Measurements from ENCODE around the gene GRPR.

The GRPR gene

DNA sequence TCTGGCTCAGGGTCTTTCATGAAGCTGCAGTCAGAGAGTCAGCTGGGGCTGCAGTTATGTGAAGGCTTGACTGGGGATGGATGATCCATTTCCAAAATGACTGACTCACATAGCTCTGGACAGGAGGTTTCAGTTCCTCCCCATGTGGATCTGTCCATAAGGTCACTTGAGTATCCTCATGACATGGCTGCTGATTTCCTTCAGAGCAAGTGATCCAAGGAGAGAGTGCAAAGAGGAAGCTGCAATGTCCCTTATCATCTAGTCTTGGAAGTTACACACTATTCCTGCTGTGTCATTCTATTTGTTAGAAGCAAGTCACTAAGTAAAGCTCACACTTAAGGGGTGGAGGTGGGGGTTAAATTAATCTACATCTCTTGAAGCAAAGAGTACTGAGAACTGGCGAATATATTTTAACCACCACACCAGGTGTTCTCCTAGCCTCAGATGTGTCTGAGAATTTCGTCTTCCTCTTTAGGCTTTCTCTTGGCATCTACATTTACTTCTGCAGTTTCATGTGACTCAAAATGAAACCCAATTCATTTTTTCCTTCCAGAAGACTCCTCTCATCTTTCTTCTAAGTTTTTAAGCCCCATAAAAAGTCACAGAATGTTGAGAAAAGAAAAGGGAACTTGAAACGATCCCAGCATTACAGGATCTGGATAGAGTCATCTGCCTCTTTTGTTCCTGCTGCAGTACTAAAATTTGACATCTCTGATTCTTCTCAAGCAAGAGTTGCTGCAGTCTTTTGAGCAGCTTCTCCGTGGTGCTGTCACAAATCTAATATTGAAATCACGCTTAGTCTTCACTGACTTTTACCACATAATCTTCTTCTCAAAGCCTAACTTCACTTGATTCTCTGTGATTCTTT lies 3.8 kb upstream of the GRPR start:
- TF ChIP-seq ZBTB48 (tag by site-specific recombination; IDR thresholded peaks at IDR 0.05) (no peak), ZBTB20 (tag by site-specific recombination; IDR thresholded peaks at IDR 0.05) (no peak), SETDB1 (IDR thresholded peaks at IDR 0.05; ENCODE audit: insufficient read length, low read length) (no peak), ZNF626 (tag by site-specific recombination; IDR thresholded peaks at IDR 0.05) (no peak), ZNF791 (tag by site-specific recombination; IDR thresholded peaks at IDR 0.05) (no peak), ZNF10 (tag by site-specific recombination; IDR thresholded peaks at IDR 0.05) (no peak), ZNF600 (tag by site-specific recombination; IDR thresholded peaks at IDR 0.05) (no peak), ZNF23 (tag by site-specific recombination; IDR thresholded peaks at IDR 0.05; ENCODE audit: borderline replicate concordance) (no peak), ZNF155 (tag by site-specific recombination; IDR thresholded peaks at IDR 0.05) (no peak), KLF8 (tag by site-specific recombination; IDR thresholded peaks at IDR 0.05) (no peak), ZNF114 (tag by site-specific recombination; IDR thresholded peaks at IDR 0.05) (no peak)
- TF ChIP-seq, protein P1, sequence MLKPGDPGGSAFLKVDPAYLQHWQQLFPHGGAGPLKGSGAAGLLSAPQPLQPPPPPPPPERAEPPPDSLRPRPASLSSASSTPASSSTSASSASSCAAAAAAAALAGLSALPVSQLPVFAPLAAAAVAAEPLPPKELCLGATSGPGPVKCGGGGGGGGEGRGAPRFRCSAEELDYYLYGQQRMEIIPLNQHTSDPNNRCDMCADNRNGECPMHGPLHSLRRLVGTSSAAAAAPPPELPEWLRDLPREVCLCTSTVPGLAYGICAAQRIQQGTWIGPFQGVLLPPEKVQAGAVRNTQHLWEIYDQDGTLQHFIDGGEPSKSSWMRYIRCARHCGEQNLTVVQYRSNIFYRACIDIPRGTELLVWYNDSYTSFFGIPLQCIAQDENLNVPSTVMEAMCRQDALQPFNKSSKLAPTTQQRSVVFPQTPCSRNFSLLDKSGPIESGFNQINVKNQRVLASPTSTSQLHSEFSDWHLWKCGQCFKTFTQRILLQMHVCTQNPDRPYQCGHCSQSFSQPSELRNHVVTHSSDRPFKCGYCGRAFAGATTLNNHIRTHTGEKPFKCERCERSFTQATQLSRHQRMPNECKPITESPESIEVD (tag by site-specific recombination; IDR thresholded peaks at IDR 0.05): no peak

DNA sequence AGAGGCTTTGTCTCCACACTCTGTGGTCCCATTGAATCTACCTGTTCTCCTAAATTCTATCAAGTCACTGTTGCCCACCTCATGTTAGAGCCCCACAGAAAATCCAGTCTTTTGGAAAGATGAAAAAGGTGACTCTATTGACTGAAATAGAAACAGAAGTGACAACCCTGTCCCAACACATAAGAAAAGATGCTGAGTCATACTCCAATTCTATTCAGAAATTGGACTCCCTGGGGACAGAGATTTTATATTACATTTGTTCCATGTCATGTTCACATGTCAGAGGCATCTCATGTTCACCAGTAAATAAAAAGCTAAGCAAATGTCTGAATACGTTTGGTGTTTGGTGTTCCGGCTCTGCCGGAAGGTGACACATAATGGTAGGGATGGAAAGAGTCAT lies 2.9 kb upstream of the GRPR start:
- Histone ChIP-seq H3K4me1 (ENCODE audit: control insufficient read depth, insufficient read depth, low read length) (no peaks in the 10 kb centered on the region), H3K27ac (ENCODE audit: extremely low read depth, low read depth, low read length) (no peak overlapping the region), H3K36me3 (ENCODE audit: control insufficient read depth in 2 of 2, insufficient read depth in 1 of 2, low read length in 2 of 2) (no peaks in the 10 kb centered on the region), H3K4me3 (ENCODE audit: low read depth, low read length) (no peak overlapping the region), H3K9me3 (ENCODE audit: control insufficient read depth, insufficient read depth, low read depth, low read length) (no peaks in the 10 kb centered on the region)
- POLR2A ChIA-PET: no interaction called here
- no peak for TF ChIP-seq ZNF394 (tag by site-specific recombination; IDR thresholded peaks at IDR 0.05; ENCODE audit: borderline replicate concordance)
- TF ChIP-seq, protein P2, sequence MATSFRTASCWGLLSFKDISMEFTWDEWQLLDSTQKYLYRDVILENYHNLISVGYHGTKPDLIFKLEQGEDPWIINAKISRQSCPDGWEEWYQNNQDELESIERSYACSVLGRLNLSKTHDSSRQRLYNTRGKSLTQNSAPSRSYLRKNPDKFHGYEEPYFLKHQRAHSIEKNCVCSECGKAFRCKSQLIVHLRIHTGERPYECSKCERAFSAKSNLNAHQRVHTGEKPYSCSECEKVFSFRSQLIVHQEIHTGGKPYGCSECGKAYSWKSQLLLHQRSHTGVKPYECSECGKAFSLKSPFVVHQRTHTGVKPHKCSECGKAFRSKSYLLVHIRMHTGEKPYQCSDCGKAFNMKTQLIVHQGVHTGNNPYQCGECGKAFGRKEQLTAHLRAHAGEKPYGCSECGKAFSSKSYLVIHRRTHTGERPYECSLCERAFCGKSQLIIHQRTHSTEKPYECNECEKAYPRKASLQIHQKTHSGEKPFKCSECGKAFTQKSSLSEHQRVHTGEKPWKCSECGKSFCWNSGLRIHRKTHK (tag by site-specific recombination; IDR thresholded peaks at IDR 0.05): no peak
- TF ChIP-seq KLF10 (tag by site-specific recombination; IDR thresholded peaks at IDR 0.05): no peak
- no peak for TF ChIP-seq ZNF792 (tag by site-specific recombination; IDR thresholded peaks at IDR 0.05)
- TF ChIP-seq ZNF610 (tag by site-specific recombination; IDR thresholded peaks at IDR 0.05; ENCODE audit: borderline replicate concordance): no peak
- no peak for TF ChIP-seq GLI2 (tag by site-specific recombination; IDR thresholded peaks at IDR 0.05; ENCODE audit: borderline replicate concordance, low read depth)
- TF ChIP-seq, protein P3, sequence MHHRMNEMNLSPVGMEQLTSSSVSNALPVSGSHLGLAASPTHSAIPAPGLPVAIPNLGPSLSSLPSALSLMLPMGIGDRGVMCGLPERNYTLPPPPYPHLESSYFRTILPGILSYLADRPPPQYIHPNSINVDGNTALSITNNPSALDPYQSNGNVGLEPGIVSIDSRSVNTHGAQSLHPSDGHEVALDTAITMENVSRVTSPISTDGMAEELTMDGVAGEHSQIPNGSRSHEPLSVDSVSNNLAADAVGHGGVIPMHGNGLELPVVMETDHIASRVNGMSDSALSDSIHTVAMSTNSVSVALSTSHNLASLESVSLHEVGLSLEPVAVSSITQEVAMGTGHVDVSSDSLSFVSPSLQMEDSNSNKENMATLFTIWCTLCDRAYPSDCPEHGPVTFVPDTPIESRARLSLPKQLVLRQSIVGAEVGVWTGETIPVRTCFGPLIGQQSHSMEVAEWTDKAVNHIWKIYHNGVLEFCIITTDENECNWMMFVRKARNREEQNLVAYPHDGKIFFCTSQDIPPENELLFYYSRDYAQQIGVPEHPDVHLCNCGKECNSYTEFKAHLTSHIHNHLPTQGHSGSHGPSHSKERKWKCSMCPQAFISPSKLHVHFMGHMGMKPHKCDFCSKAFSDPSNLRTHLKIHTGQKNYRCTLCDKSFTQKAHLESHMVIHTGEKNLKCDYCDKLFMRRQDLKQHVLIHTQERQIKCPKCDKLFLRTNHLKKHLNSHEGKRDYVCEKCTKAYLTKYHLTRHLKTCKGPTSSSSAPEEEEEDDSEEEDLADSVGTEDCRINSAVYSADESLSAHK (tag by site-specific recombination; IDR thresholded peaks at IDR 0.05): no peak
- TF ChIP-seq, protein P4, sequence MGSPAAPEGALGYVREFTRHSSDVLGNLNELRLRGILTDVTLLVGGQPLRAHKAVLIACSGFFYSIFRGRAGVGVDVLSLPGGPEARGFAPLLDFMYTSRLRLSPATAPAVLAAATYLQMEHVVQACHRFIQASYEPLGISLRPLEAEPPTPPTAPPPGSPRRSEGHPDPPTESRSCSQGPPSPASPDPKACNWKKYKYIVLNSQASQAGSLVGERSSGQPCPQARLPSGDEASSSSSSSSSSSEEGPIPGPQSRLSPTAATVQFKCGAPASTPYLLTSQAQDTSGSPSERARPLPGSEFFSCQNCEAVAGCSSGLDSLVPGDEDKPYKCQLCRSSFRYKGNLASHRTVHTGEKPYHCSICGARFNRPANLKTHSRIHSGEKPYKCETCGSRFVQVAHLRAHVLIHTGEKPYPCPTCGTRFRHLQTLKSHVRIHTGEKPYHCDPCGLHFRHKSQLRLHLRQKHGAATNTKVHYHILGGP (tag by site-specific recombination; IDR thresholded peaks at IDR 0.05): no peak
- CTCF ChIA-PET: interaction anchor here (0.6 to 0.7 kb wide), 2 partner anchors 108 to 184 kb away, joined by 3 to 4 read pairs; no protein-coding TSS in a partner anchor

More for the DNA sequence above, 3.8 kb upstream of the GRPR start:
- POLR2A ChIA-PET: no interaction called here
- H3K9me3 ChIP-seq (ENCODE audit: control insufficient read depth, insufficient read depth, low read depth, low read length): no peaks in the 10 kb centered on the region
- no peaks in the 10 kb centered on the region for H3K4me1 ChIP-seq (ENCODE audit: control insufficient read depth, insufficient read depth, low read length)
- CTCF ChIA-PET: no interaction called here
- H3K36me3 ChIP-seq (ENCODE audit: control insufficient read depth in 2 of 2, insufficient read depth in 1 of 2, low read length in 2 of 2): no peaks in the 10 kb centered on the region
- H3K27ac ChIP-seq (ENCODE audit: extremely low read depth, low read depth, low read length): no peak overlapping the region
- H3K4me3 ChIP-seq (ENCODE audit: low read depth, low read length): no peak overlapping the region
